HG02642 (cell line): ENCODE data around the gene GIPC1.
A peak's percentile ranks its signal among the peaks of the same experiment; 100 is the strongest.

Experiments
- ATAC-seq: cut with Tn5 transposase; IDR thresholded peaks from one replicate; pipeline ENCODE4 v1.9.1; 2021; ENCODE audit warnings: mild to moderate bottlenecking; ENCODE audit not compliant: unreplicated experiment, poor library complexity

GIPC1 gene

DNA sequence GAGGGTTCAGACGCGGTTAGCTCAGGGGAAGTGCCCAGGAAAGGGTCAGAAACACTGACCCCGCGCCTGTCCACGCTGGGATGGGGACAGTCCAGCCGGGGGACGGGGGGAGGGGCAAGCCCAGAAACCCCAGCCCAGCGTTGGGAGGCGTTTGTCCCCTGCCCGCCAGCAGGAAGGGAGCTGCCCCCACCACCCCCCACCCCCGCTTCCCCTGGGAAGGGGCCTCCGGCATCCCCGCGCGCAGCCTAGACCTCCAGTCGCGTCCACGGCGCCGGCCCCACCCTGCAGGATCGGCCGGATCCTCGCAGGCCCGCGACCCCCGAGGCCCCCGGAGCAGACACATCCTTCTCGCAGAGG is 277 bp downstream of the GIPC1 start:
- peak; percentile 28 for ATAC-seq

DNA sequence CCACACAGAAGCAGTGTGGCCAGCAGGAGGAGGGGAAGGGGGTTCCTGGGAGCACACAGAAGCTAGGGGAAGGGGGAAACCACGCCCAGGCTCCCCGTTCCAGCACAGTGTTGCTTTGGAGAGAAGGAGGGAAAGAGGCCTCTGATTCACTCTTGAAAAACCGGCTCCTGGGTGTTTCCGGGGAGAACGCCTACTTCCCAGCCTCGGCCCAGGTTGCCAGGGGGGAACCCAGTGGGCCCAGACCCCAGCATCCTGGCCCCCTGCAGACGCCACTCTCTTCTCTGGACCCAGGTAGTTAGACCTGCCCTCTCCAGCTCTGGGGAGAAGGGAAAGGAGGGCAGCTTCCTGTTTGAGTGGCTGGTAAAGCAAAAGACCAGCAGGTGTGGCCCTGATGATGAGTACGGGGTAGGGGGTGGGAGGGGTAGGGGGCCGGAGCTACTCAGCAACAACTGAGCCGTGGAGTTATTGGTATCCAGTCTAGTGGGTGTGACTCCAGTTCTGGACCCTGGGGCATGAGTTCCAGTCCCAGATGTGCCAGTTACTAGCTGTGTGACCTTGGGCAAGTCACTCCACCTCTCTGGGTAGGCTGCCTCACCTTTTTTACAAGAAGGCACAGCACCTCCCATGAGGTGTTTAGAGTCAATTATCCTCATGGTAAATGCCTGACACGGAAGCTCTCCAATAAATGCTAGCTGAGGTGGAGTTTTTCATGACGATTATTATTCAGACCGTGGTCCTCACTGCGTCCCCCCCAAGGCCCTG is 836 bp downstream of the GIPC1 start:
- ATAC-seq = no peak

DNA sequence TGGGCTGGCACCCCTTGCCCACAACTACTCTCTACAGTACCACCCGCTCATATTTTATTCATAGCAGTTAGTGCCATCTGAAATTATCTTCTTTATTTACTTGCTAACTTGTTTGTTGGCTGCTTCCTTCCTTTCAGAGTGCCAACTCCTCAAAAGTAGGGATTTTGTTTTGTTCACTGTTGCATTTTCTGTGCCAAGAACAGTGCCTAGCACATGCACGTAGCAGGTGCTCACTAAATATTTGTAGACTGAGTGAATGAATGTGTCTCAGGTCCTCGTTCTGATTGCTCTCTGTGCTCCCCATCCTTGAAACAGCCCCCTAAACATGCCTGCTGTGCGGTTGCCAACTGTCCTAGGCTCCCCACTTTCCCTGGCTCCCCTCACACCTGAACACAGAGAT is 1.5 kb downstream of the GIPC1 start:
- ATAC-seq = no peak

DNA sequence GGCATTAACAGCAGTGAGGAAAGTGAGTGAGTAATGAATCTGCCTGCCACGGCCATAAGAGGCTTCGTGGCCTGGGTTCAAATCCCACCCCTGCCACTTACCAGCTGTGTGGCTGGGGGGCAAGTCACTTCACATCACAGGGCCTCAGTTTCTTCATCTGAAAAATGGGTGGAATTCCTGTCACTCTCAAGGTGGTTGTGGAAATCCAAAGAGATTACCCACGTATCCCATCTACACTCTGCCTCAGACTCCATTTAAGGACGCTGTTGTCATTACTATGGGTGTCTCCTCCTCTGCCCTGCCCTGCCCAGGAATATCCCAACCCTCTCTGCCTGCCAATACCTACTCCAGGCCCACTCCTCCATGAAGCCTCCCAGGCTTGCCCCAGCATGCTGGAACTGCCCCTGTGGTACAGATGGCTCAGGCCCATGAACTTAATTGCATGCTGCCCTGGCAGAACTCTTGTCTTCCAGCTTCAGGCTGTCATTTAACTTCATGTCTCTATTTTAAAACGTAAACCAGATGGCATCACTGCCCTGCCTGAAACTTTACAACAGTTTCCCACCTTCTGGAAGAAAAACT is 3.1 kb downstream of the GIPC1 start:
- no peak for ATAC-seq

DNA sequence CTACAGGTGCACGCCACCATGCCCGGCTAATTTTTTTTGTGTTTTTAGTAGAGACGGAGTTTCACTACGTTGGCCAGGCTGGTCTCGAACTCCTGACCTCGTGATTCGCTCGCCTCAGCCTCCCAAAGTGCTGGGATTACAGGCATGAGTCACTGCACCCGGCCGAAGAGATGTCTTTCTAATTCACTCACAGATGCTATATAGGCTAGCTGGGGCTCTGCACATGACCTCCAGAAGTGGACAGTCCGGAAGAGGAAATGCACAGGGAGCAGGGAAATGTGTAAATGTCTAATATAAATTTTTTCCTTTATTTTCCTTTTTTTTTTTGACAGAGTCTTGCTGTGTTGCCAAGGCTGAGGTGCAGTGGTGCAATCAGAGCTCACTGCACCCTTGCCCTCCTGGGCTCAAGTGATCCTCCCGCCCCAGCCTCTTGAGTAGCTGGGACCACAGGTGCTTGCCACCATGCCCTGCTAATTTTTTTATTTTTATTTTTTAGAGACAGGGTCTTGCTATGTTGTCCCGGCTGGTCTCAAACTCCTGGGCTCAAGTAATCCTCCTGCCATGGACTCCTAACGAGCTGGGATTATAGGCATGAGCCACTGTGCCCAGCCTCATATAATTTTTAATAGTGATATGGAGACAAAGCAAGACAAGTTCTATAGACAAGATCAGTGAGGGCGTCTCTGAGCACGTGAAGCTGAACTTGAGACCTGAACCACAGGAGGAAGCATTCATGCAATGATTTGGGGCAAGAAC is 8.4 kb downstream of the GIPC1 start:
- ATAC-seq = no peak

DNA sequence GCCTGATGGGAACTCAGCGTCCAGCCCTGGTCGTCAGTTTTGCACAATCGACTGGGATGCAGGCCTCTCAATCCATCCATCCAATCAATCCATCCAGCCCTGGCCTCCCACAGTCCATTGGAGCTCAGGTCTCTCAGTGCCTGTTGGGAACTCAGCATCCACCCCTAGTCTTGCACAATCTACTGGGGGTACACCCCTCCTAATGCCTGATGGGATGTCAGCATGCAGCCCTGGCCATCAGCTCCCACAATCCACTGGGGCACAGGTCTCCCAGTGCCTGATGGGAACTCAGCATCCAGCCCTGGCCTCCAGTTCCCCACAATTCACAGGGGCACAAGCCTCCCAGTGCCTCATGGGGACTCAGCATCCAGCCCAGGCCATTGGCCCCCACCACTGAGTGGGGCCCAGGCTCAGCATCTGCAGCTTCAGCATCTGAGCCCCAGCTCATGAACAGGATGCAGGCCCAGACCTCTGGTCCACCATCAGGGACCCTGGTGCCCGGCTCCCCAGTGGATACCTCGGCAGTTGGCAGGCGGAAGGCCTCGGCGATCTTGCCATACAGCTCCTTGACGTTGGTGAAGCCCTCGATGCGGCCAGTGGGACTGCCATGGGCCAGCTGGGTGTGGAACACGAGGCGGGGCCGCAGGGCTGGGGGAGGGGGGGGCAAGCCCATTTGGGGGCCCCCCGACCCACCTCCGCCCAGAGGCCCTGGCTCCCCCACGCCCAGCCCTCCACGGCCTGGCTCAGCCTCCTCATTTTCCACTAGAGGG is 13.6 kb downstream of the GIPC1 start:
- no peak for ATAC-seq

DNA sequence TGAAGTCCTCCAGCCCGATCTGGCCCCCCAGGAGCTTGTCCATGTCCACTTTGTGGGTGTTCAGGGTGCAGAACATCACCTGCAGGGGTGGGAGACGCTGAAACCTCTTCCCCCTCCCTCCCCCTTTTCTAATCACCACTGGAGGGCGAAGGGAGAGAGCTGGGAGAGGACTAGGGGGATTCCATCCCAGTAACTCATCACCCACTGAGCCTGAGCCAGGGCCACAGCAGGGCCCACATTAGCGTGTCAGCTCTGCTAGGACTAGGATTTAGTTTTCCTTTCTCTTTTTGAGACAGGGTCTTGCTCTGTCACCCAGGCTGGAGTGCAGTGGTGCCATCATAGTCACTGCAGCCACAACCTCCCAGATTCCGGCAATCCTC is 15.2 kb downstream of the GIPC1 start:
- ATAC-seq = no peak

DNA sequence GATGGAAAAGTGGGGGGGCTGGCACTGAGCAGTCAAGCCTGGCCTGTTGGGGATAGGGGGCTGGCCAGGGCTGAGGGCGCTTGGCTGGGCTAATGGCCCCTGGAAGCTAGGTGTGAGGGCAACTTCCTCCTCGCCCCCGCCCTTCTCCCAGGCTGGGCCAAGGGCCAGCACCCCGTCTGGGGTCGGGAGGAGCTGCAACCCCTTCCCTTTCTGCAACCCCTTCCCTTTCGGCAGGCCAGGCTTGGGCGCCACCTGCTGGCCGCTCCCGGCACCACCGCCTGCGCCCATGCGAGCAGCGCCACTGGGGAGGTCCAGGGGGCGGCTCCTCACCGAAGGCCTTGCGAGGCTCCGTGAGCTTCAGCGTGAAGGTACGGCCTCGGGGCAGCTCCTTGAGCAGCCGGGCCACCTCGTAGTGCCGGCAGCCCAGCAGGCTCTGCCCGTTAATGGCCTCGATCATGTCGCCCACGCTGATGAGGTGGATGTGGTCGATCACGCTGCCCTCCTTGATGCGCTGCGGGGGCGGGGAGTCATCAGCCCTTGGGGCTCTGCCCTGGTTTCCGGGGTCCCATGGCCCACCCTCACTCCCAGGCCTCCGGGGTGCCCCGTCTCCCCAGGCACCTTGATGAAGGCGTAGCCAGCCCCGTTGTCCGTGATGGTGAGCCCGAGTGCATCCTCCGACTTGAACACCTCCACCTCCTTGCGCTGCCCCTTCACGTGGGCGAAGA is 15.8 kb downstream of the GIPC1 start:
- no peak for ATAC-seq

GRCh38 chr19:14479309-14479974 is 16.5 kb downstream of the GIPC1 start:
- no peak for ATAC-seq

DNA sequence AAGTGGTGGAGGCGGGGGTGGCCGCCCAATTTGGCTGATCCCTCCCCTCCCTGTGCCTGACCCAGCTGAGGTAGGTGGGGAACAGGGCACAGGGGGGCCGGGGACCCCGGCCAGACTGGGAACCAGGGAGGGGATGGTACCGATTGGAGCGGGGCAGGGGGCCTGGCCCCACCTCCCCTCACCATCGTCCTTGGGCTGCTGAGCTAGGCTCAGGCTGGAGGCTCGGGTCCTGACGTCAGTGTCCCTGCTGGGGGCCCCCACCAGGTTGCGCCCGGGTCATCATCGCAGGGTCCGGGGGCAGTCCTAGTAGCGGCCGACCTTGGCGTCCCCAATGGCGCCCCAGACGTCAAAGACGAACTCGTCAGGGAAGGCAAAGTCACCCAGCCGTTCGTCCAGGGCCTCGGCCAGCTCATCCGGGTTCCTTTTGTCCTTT is 17.8 kb downstream of the GIPC1 start:
- no peak for ATAC-seq

DNA sequence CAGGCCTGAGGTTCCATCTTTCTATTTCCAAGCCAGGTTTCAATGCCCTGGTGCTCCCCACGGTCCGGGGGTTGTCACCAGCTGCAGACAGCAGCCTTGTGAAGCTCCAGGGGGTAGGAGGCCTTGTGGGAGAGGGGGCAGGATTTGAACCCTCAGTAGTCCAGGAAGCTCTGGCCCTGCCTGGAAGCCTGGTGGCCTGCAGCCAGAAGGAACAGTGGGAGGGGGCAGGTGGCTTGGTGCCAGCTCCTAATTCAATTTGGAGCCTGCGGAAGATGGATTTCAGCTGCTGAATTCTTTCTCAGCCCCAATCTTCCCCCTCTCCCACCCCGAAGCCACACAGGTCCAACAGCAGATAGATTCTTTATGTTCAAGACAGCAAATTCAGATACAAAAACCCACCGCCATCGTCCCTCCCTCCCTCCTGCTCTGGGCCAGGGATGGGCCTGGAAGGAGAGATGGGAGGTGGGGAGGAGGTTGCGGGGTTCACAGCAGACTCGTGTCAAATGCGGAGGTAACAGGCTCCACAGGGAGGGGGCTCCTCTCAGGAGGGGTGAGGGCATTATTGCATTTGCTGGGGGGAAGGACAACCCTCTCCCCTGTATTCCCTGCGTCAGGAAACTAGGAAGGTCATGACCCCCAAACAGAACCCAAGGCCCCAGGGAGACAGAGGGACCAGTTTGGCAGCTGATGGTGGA is 18.4 kb downstream of the GIPC1 start:
- no peak for ATAC-seq

GRCh38 chr19:14476673-14477401 is 19.1 kb downstream of the GIPC1 start:
- no peak for ATAC-seq

GRCh38 chr19:14476327-14476672 is 19.6 kb downstream of the GIPC1 start:
- no peak for ATAC-seq

- no peak for ATAC-seq
Observed at GRCh38 chr19:14475251-14476073, 20.5 kb downstream of the GIPC1 start, which contains the start of gene PTGER1. Gene PTGER1 (minus strand): TSS chr19:14475354. CDS start chr19:14474320, 1,034 bp downstream.

GRCh38 chr19:14474827-14475226 is 21.1 kb downstream of the GIPC1 start:
- ATAC-seq = no peak

- no peak for ATAC-seq
Observed at GRCh38 chr19:14473978-14474578, 21.8 kb downstream of the GIPC1 start.
